ENCODE results near the gene THSD4.

- TF ChIP-seq EZH2phosphoT487 (IDR thresholded peaks at IDR 0.05; ENCODE audit: borderline replicate concordance, low read depth, low read length), result no peak
- no peak for TF ChIP-seq CTCF (conservative IDR thresholded peaks at IDR 0.05; ENCODE audit: low read length)
Measured at GRCh38 chr15:71341811-71342550, 226.7 kb downstream of the THSD4 start.
